Left colon (tissue), 2 donors: ENCODE measurements around the gene DNHD1. TPM values are rescaled to one million over a fixed set of nuclear protein-coding genes. Genes with fewer than 3 reads are reported as not detected.

ENCODE experiments used
- ATAC-seq: fragments of 200-7000 bp; cut with Tn5 transposase; one replicate; pipeline ENCODE4 v1.9.1; 2020; ENCODE audit warnings: mild to moderate bottlenecking, moderate library complexity
- DNase-seq, 2 donors: peaks; one replicate each; pipeline ENCODE4 v3.0.0-alpha.2; 2020
- intact Hi-C, 2 donors: fragments of 100-400 bp; cut with DNase I in 1 of 2; cut with micrococcal nuclease in 1 of 2; formaldehyde crosslinking; loops; one replicate each; pipeline versions ENCODE4 v1.11.2 to v1.14.0; 2022; cut with DNase I, micrococcal nuclease
- long read RNA-seq: library from polyadenylated mRNA; unstranded; transcript quantifications from one replicate; pipeline ENCODE4 v2.0.0, GENCODE V29; 2021
- total RNA-seq, 2 donors: library from RNA; stranded (reverse); fragmentation: NEBNext Ultra II Directional; extraction: Animal tissue kit (Norgen Biotek cat#: 25700); gene quantifications; one replicate each; pipeline ENCODE4 v1.2.1, GENCODE V29; 2021
- donor health status: DM: no; HTN: no; CAD: no.
- donor health status: DM: yes; HTN: yes; CAD: no.

Gene DNHD1, protein sequence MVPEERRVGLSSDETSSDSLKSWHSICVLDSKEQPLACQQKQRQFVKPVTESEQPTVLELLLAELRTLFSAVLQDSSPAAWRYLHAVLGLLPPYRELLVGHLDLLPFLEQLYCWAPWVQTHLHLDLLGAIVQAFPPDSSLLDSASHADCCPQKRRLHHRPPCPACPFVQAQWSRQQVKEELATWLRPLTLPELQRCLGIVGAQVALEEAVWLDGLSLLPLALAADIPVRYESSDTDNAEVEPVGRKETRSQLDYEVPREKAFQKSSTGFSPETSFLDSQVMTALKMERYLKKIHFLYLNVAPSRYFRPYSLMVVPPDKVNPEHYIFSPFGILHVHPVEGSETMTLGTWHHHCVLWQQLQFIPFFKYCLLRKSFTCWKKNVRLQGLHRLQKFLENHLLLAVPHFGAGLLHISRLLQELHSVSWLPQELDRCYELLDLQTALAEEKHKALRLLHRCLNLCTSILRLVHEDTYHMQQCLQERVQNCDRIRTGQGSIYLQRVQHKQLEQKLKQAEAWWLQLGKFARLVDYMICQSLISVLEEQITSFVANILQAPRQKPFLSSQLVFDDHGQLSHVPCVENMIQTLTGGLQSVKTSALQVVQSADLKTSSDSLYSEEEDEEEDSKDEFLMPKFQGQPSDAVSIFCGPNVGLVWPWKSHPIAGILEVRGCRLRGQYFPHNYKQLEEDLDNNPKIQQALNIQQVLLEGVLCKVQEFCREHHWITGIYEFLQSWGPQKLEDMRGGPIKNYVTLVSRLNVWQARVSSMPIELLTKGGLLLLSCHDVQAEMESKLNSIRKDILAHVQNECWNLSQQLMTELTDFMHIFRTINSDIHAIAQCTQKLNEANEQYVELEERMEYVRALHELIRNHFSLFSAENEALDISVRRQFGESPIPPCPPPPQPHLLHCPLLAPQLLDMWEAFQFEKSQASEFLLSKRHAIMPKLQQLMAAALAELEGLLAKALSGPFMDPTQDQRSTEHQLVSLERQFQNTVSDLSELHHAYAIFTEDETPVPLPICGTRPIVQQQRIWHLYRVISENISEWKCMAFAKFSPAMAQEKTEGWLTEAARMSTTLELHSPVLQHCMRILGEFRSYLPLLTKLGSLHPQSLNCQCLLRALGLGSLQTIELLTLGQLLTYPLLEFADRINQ (N-terminal part only)
- 10 to 100 TPM; 11.8 to 18.9 TPM for total RNA-seq
- long read RNA-seq, partial matches to known transcripts: 1 of 23 reads
- long read RNA-seq, other reads (novel, unspliced or antisense): 21 of 23 reads

- intact Hi-C loops: no loop called here
- ATAC-seq (peak; percentile 18), DNase-seq (peak in 1 of 2 donors; percentile 16)
Measured at GRCh38 chr11:6497069-6497839, at the start of gene DNHD1. TSS of gene DNHD1 (plus strand) at chr11:6497280. CDS start at chr11:6498216, 936 bp downstream.

GRCh38 chr11:6448574-6448973 is 48.5 kb upstream of the DNHD1 start:
- intact Hi-C loops: loop anchor here in 1 of 2 donors (10.0 kb wide), 1 partner anchor 64 kb away; no protein-coding TSS in a partner anchor
- DNase-seq (no peak), ATAC-seq (no peak)

GRCh38 chr11:6452219-6452618 is 44.9 kb upstream of the DNHD1 start:
- DNase-seq: no peak
- intact Hi-C loops: no loop called here
- no peak for ATAC-seq

- DNase-seq (no peak), ATAC-seq (no peak)
- intact Hi-C loops: no loop called here
Measured at GRCh38 chr11:6453152-6453551, 43.9 kb upstream of the DNHD1 start.

- no peak for ATAC-seq
- no peak for DNase-seq
- intact Hi-C loops: no loop called here
Measured at GRCh38 chr11:6455070-6455469, 42.0 kb upstream of the DNHD1 start.

- intact Hi-C loops: no loop called here
- ATAC-seq: no peak
- no peak for DNase-seq
Measured at GRCh38 chr11:6456361-6457073, 40.6 kb upstream of the DNHD1 start.

DNA sequence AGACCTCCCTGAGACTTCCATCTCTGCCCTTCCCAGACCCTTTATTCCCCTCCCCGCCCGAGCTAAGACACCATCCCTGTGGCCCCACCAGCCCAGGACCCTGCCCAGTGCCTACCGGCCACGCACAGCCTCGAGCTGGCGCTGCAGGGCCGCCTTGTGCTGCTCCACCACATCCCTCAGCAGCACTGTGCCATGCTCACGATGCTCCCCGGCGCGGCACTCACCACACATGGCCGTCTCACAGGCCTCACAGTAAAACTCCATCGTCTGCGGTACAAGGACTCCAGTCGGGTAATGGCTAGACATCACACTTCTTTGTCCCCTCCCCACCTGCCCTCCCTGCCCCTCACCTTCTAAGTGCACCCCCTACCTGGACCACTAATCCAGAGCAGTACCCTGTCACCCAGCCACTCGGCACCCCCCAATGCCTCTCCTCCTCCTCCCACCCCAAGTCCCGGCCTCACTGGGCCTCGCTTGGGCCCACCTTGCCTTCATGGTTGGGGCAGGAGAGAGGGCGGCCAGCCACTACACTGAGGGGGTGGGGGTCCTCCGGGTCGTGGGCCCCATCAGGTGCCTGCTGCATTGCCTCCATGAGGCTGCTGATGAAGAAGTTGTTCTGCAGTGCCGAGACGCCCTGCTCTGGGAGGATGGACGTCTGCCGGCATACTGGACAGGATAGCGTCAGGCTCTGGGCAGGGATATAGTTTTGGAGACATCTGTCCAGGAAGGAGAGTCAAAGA is 39.3 kb upstream of the DNHD1 start:
- intact Hi-C loops: no loop called here
- ATAC-seq: no peak
- no peak for DNase-seq

GRCh38 chr11:6458352-6459098 is 38.6 kb upstream of the DNHD1 start:
- DNase-seq (no peak), ATAC-seq (no peak)
- intact Hi-C loops: no loop called here

- intact Hi-C loops: no loop called here
- peak; percentile 93 for ATAC-seq
- DNase-seq: no peak
Measured at GRCh38 chr11:6459099-6459450, 38.0 kb upstream of the DNHD1 start.

DNA sequence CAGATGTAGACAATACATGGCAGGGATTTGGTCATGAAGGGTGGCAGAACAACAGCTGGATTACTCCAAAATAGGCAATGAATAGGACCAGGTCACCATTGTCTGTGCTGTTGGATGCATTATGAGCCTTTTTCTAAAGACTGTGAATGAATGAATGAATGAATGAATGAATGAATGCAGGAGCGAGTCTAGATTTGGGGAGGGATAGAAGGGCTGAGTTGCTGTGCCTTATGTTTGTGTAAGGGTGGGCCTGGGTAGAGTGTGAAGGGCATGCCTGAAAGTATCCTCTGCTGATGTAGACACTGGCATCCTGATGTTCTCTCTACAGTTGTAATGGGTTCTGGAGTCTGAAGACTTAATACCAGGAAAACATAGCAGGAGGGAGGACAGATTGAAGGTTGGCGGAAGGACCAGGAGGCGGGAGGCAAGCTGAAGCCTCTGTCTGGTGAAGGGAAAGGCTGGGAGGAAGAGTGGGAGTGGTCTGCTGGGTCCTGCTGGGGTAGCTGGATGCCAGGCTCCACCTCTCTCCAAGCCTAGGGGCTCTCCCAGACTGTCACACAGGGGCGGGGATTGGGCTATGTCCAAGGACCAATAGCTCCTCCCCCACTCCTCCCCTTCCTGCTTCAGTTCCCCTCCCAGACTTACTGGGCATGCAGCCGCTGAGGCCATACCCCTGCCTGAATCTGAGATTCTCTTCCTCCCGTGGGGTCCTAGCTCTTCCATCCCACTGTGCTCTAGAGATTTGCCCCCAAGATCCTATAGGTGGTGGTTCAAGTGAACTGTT is 28.2 kb upstream of the DNHD1 start:
- DNase-seq: peak; percentile 79 to 84
- intact Hi-C loops: no loop called here
- ATAC-seq: peak; percentile 58

DNA sequence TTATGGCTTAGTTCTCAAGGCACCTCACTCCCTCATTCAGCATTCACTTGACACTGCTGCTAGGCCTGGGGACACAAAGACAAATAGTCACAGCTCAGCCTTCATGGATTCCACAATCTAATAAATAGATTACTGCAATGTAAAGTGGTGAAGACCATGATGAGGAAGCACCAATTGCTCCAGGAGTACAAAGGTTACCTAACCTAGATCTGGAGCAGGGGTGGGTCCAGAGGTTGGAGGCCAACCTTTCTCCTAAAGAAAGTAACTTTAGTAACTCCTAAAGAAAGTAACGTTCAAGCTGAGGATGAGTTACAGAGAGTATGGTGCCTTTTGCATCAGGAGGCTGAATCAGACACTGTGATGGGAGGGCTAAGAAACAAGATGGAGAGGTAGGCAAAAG is 27.5 kb upstream of the DNHD1 start:
- intact Hi-C loops: no loop called here
- ATAC-seq: peak; percentile 20
- DNase-seq: no peak

GRCh38 chr11:6472934-6473333 is 24.1 kb upstream of the DNHD1 start:
- intact Hi-C loops: no loop called here
- no peak for ATAC-seq
- DNase-seq: no peak

- ATAC-seq (peak; percentile 77), DNase-seq (peak; percentile 95 to 96)
- intact Hi-C loops: no loop called here
Measured at GRCh38 chr11:6473451-6474412, 23.3 kb upstream of the DNHD1 start, which contains the start of gene TRIM3. TSS of gene TRIM3 (minus strand) at chr11:6473941. CDS start at chr11:6465695, 8,246 bp downstream.

DNA sequence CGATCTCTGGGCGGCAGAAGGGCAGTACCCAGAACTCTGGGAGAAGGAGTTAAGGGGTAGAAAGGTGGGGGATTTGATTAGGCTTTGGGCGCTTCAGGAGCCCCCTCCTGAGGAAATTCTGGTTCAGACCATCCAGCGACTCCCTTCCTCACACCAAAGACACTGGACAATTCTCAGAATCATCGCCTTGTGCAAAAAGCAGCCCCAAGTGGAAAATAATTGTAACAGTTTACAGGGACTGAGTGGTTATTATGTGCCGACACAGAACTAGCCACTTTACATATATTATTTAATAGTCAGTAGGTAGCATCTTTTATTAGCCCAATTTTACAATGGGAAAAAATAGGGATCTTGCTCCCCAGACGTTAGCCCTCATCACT is 22.7 kb upstream of the DNHD1 start:
- DNase-seq (no peak), ATAC-seq (no peak)
- intact Hi-C loops: no loop called here
